Measurements from ENCODE around the gene MAGEC1. TPM values are rescaled to one million over a fixed set of nuclear protein-coding genes. Genes with fewer than 3 reads are reported as not detected.
"Not testable (repeated sequence)": the region's sequence is repeated elsewhere in the genome, so short reads cannot be mapped to it uniquely, and the experiment has no call there.

Gene MAGEC1
- total RNA-seq, 1 experiment from 2014 or later = not detected

DNA sequence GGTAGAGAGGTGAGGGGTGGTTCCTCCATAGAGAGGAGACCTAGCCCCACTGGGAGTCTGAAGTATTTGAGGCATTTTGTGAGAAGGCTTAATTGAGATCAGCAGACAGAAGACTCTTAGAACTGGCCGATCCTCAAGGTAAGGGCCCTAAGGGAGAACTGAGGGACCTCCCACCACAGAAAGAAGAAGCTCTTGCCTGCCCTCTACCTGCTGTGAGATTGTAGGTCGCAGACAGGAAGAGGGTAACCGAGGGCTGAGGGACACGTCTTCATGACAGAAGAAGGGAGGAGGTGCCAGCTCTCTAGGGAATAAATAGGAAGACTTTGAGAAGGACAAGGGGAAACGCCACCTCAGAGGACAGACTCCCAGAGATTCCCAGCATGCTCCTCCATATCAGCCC is 24.1 kb upstream of the MAGEC1 start:
- DNase-seq = no peak
- no peak overlapping the region for H2BK120ac ChIP-seq (ENCODE audit: low read depth, low read length, poor library complexity, severe bottlenecking)
- no peak overlapping the region for H3K56ac ChIP-seq (ENCODE audit: insufficient read length, low read depth, low read length)
- H3K9me3 Mint-ChIP-seq = peaks cover 73 to 79% of the 10 kb centered on the region in 2 experiments
- H3K27ac Mint-ChIP-seq = no peak overlapping the region
- H3T11ph ChIP-seq (ENCODE audit: low read length) = no peak overlapping the region
- no peaks in the 10 kb centered on the region for H3K79me1 ChIP-seq (ENCODE audit: insufficient read depth, low read depth, low read length, poor library complexity, severe bottlenecking)
- H3K23ac ChIP-seq (ENCODE audit: insufficient read length, low read depth, low read length) = no peak overlapping the region
- no peak overlapping the region for H3K18ac ChIP-seq (ENCODE audit: insufficient read length, low read depth, low read length)
- no peaks in the 10 kb centered on the region for H3K27me3 Mint-ChIP-seq (ENCODE audit: low read depth)
- no peaks in the 10 kb centered on the region for H3K27me3 ChIP-seq (ENCODE audit: insufficient read depth, low read length)
- no peaks in the 10 kb centered on the region for H4K20me1 ChIP-seq (ENCODE audit: control insufficient read depth, insufficient read depth, insufficient read length)
- H2BK12ac ChIP-seq (ENCODE audit: insufficient read length, low read depth, low read length) = no peak overlapping the region
- H3K4ac ChIP-seq (ENCODE audit: low read depth, low read length) = no peak overlapping the region
- TF ChIP-seq, protein P1, sequence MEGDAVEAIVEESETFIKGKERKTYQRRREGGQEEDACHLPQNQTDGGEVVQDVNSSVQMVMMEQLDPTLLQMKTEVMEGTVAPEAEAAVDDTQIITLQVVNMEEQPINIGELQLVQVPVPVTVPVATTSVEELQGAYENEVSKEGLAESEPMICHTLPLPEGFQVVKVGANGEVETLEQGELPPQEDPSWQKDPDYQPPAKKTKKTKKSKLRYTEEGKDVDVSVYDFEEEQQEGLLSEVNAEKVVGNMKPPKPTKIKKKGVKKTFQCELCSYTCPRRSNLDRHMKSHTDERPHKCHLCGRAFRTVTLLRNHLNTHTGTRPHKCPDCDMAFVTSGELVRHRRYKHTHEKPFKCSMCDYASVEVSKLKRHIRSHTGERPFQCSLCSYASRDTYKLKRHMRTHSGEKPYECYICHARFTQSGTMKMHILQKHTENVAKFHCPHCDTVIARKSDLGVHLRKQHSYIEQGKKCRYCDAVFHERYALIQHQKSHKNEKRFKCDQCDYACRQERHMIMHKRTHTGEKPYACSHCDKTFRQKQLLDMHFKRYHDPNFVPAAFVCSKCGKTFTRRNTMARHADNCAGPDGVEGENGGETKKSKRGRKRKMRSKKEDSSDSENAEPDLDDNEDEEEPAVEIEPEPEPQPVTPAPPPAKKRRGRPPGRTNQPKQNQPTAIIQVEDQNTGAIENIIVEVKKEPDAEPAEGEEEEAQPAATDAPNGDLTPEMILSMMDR (conservative IDR thresholded peaks at IDR 0.05) = peak; percentile 30; the same call in 2 of the 3 replicates
- H3K36me3 Mint-ChIP-seq (ENCODE audit: insufficient read depth in 1 of 3, low read depth in 3 of 3) = peaks cover 3 to 12% (median 6%) of the 10 kb centered on the region in 3 experiments; a peak in 5 of 7 replicates
- no peak overlapping the region for H3K4me2 ChIP-seq (ENCODE audit: insufficient read depth, insufficient read length, low read length)
- H3K27ac ChIP-seq (ENCODE audit: insufficient read length, low read depth, low read length) = no peak overlapping the region
- no peaks in the 10 kb centered on the region for H3K4me1 ChIP-seq (ENCODE audit: insufficient read depth, low read length)
- H3K4me1 Mint-ChIP-seq = peaks cover 3 to 7% of the 10 kb centered on the region in 2 experiments; a peak in 3 of 4 replicates
- no CpG with 5 or more reads among the region's 5 CpGs for WGBS (ENCODE audit: extremely low coverage, insufficient read length, low lambda C conversion rate)
- peaks cover 29% of the 10 kb centered on the region for H3K9me3 ChIP-seq (ENCODE audit: control insufficient read depth, low read depth, low read length)
- H3K23me2 ChIP-seq (ENCODE audit: insufficient read length, low read depth, low read length, poor library complexity, severe bottlenecking) = no peaks in the 10 kb centered on the region
- no peak overlapping the region for H4K5ac ChIP-seq (ENCODE audit: insufficient read length, low read depth, low read length)
- no peak overlapping the region for H4K91ac ChIP-seq (ENCODE audit: insufficient read length, low read depth, low read length)
- no peak overlapping the region for H3K9ac ChIP-seq (ENCODE audit: extremely low read depth, insufficient read length, low read length)
- no peak overlapping the region for H2BK5ac ChIP-seq (ENCODE audit: insufficient read length, low read length)
- H3K14ac ChIP-seq (ENCODE audit: insufficient read depth, low read length) = no peak overlapping the region
- no peak overlapping the region for H2BK20ac ChIP-seq (ENCODE audit: low read depth, low read length, poor library complexity, severe bottlenecking)
- H3K4me3 Mint-ChIP-seq = no peak overlapping the region
- no peak overlapping the region for H4K8ac ChIP-seq (replicated peaks; ENCODE audit: insufficient read length, low read depth, low read length)
- no peak overlapping the region for H2BK15ac ChIP-seq (ENCODE audit: low read depth, low read length)
- H3K79me2 ChIP-seq (ENCODE audit: insufficient read depth, low read length) = no peaks in the 10 kb centered on the region
- H2AK5ac ChIP-seq (ENCODE audit: insufficient read length, low read length) = no peak overlapping the region
- no peak overlapping the region for H2AFZ ChIP-seq (ENCODE audit: low read length)

DNA sequence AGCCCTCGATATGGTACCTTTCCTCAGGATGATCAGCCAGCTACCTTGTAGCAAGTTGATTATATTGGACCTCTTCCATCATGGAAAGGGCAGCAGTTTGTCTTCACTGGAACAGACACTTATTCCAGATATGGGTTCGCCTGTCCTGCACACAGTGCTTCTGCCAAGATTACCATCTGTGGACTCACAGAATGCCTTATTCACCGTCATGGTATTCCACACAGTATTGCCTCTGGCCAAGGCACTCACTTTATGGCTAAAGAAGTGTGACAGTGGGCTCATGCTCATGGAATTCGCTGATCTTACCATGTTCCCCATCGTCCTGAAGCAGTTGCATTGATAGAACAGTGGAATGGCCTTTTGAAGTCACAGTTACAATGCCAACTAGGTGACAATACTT is 14.9 kb upstream of the MAGEC1 start:
- H2BK12ac ChIP-seq (ENCODE audit: insufficient read length, low read depth, low read length); H3K18ac ChIP-seq (ENCODE audit: insufficient read length, low read depth, low read length); H2BK15ac ChIP-seq (ENCODE audit: low read depth, low read length); H3K27me3 ChIP-seq (ENCODE audit: insufficient read depth, low read length); H3K4me3 Mint-ChIP-seq; H3K23me2 ChIP-seq (ENCODE audit: insufficient read length, low read depth, low read length, poor library complexity, severe bottlenecking); H3K56ac ChIP-seq (ENCODE audit: insufficient read length, low read depth, low read length); DNase-seq; H3K79me1 ChIP-seq (ENCODE audit: insufficient read depth, low read depth, low read length, poor library complexity, severe bottlenecking); H3K36me3 Mint-ChIP-seq (ENCODE audit: insufficient read depth in 1 of 3, low read depth in 3 of 3); H3K9ac ChIP-seq (ENCODE audit: extremely low read depth, insufficient read length, low read length); H3K23ac ChIP-seq (ENCODE audit: insufficient read length, low read depth, low read length); H4K8ac ChIP-seq (replicated peaks; ENCODE audit: insufficient read length, low read depth, low read length); H3K27me3 Mint-ChIP-seq (ENCODE audit: low read depth); H3K14ac ChIP-seq (ENCODE audit: insufficient read depth, low read length); H2BK5ac ChIP-seq (ENCODE audit: insufficient read length, low read length); H3K4me1 ChIP-seq (ENCODE audit: insufficient read depth, low read length); H3T11ph ChIP-seq (ENCODE audit: low read length); H3K79me2 ChIP-seq (ENCODE audit: insufficient read depth, low read length); H4K5ac ChIP-seq (ENCODE audit: insufficient read length, low read depth, low read length); H2AFZ ChIP-seq (ENCODE audit: low read length); H3K4me2 ChIP-seq (ENCODE audit: insufficient read depth, insufficient read length, low read length); H2AK5ac ChIP-seq (ENCODE audit: insufficient read length, low read length); H2BK120ac ChIP-seq (ENCODE audit: low read depth, low read length, poor library complexity, severe bottlenecking); H4K20me1 ChIP-seq (ENCODE audit: control insufficient read depth, insufficient read depth, insufficient read length); H3K4me1 Mint-ChIP-seq; H3K27ac ChIP-seq (ENCODE audit: insufficient read length, low read depth, low read length); H2BK20ac ChIP-seq (ENCODE audit: low read depth, low read length, poor library complexity, severe bottlenecking); H4K91ac ChIP-seq (ENCODE audit: insufficient read length, low read depth, low read length); H3K4ac ChIP-seq (ENCODE audit: low read depth, low read length); H3K27ac Mint-ChIP-seq: not testable (repeated sequence)
- H3K9me3 Mint-ChIP-seq = peaks cover 67 to 72% of the 10 kb centered on the region in 2 experiments
- WGBS (ENCODE audit: extremely low coverage, insufficient read length, low lambda C conversion rate) = no CpG with 5 or more reads among the region's 5 CpGs
- H3K9me3 ChIP-seq (ENCODE audit: control insufficient read depth, low read depth, low read length) = peaks cover 13% of the 10 kb centered on the region

Measured in H9 (cell line).